GM18951 (cell line): ENCODE data around the gene CPNE6.
"Not testable (repeated sequence)": the region's sequence is repeated elsewhere in the genome, so short reads cannot be mapped to it uniquely, and the experiment has no call there.

Experiments used
- POLR2A ChIP-seq: IDR thresholded peaks from 4 replicates; pipeline ENCODE4 v1.6.1; 2011; ENCODE audit warnings: mild to moderate bottlenecking; ENCODE audit not compliant: insufficient read length, insufficient read depth; ENCODE audit errors: extremely low read depth
- in situ Hi-C: fragments of 300-500 bp; cut with MboI; formaldehyde crosslinking; loops from one replicate; pipeline ENCODE4 v1.12.0; 2022; ENCODE audit warnings: low sequenced_read_pairs, mixed read lengths, inconsistent platforms; ENCODE audit not compliant: unreplicated experiment

Gene CPNE6

DNA sequence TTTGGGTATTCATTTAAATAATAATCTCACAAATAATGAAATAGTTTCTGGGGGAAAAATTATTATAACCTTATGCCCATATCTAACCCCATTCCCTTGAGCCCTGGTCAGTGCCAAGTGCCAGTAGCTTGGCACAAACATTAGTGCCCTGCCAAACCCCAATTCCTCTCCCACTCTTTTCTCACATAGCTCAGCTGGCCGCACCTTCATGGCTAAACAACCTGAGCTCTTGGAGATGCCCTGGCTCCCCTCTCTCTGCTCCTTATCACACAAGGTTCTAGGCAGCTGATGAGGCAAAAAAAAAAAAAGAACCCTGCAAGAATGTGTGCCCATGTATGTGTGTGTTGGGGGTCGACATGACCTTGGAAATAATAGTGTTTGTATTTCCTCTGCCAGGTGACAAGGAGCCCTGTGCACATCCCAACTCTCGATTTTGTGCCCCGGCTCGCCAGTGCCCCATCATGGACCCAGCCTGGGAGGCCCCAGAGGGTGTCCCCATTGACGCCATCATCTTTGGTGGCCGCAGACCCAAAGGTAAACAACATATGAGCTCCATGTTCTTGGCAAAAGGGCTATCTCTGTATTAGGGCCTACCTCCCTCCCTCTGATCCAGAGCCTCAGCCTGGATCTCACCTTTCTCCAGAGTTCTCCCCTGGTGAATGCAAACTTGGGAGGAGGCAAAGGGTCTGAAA lies 31.1 kb downstream of the CPNE6 start:
- in situ Hi-C loops: no loop called here

DNA sequence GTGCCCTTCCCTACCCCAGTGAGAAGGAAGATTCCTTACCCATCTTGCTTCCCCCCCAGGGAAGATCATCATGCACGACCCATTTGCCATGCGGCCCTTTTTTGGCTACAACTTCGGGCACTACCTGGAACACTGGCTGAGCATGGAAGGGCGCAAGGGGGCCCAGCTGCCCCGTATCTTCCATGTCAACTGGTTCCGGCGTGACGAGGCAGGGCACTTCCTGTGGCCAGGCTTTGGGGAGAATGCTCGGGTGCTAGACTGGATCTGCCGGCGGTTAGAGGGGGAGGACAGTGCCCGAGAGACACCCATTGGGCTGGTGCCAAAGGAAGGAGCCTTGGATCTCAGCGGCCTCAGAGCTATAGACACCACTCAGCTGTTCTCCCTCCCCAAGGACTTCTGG lies 32.1 kb downstream of the CPNE6 start:
- TF ChIP-seq POLR2A: no peak
- in situ Hi-C loops: no loop called here

More for the DNA sequence above, 31.1 kb downstream of the CPNE6 start:
- TF ChIP-seq POLR2A: no peak

DNA sequence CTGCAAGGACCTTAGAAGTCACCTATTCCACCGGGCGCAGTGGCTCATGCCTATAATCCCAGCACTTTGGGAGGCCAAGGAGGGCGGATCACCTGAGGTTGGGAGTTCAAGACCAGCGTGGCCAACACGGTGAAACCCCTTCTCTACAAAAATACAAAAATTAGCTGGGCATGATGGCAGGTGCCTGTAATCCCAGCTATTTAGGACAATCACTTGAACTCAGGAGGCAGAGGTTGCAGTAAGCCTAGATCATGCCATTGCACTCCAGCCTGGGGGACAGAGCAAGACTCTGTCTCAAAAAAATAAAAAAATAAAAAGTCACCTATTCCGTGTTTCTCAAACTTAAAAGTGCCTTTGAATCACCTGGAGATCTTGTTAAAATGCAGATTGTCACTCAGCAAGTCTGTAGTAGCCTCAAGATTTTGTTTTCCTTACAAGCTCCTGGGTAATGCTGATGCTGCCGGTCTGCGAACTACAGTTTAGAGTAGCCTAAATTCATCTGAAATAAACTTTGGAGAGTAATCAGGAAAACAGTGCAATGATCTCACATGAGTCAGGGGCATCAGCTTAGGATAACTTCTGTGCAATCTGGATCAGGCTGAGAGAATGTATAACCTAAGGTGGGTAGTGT lies 34.4 kb downstream of the CPNE6 start:
- in situ Hi-C loops: not testable (repeated sequence)

DNA sequence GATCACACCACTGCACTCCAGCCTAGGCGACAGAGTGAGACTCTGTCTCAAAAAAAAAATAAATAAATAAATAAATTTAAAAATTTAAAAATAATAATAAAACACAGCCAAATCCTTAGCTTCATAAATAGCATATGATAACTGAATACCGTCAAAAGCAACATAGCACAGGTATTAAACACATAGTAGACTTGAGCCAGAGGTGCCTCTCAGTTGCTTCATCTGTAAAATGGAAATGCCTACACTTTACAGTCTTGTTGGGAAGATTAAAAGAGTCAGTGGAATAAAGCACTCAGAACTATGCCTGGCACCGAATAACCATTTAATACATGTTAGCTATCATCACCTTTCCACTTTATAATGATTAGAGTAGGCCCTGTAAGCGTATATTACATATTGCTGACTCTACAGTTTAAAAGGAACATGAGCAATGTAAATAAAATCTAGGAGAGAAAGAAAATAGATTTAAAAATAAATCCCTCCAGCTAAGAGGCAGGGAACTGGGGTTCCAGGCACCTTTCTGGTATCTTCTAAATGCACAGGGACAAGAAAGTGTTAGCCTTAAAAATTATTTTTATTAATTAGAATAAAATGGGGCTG lies 35.4 kb downstream of the CPNE6 start:
- TF ChIP-seq POLR2A: no peak
- in situ Hi-C loops: no loop called here

DNA sequence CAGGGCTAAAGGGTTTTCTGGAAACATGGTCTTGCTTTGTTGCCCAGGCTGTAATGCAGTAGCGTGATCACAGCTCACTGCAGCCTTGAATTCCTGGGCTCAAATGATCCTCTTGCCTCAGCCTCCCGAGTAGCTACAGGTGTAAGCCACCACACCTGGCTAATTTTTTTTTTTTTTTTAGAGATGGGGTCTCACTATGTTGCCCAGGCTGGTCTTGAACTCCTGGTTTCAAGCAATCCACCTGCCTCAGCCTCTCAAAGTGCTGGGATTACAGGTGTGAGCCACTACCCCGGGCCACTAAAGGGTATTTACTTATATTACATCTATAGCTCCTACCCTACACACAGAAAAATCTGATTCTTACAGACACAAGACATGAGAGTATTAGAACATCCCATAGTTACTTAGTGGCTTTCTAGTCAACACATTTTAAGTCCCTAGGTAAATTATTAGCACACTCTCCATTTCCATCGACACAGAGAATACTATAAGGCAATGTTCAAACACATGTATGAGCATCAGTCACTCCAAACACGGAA lies 37.0 kb downstream of the CPNE6 start:
- in situ Hi-C loops: no loop called here
- no peak for TF ChIP-seq POLR2A

DNA sequence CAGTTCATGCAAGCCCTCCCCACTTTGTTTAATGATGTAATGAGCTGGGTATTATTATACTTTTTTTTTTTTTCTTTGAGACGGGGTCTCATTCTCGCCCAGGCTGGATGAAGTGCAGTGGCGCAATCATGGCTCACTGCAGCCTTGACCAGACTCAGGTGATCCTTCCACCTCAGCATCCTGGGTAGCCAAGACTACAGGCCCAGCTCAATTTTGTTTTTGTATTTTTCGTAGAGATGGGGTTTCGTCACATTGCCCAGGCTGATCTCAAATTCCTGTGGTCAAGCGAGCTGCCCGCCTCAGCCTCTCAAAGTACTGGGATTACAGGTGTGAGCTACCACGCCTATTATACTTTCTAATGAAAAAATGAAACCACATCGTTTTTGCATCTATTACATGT lies 38.7 kb downstream of the CPNE6 start:
- no peak for TF ChIP-seq POLR2A
- in situ Hi-C loops: no loop called here

DNA sequence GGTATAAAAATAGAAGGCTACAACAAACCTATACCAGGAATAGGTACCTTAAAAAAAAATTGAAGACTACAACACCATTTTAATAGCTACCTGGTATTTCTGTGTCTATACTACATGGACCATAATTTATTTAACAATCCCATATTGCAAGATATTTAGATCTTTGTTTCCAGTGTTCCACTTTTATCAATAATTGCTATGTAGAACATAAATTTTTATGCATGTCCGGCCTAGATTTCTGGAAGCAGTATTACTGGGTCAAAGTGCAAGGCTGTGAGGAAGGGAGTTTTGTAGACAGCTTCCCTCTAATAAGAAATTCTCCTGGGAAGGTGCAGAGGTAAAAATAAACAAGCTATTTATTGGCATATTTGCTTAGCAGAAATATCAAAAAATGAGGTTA lies 39.2 kb downstream of the CPNE6 start:
- TF ChIP-seq POLR2A: no peak
- in situ Hi-C loops: no loop called here

DNA sequence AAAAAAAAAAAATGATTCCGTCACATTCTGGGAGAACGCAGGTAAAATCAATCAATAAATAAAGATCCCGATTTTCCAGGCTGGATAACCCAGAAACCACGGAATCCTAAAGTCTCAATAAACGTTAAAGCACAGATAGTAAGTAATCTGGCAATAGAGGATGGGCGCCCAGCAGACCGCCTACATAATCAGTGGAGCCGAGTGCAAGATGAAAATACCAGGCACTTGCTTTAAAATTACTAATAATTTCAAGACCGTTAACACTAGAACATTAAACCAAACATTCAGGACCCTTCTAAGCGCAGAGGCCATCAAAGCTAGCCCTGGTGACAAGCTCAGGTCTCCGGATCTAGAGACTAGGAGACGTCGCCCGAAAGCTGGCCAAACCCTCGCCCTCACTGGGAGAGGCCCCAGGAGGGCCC lies 42.0 kb downstream of the CPNE6 start:
- TF ChIP-seq POLR2A: no peak
- in situ Hi-C loops: no loop called here

DNA sequence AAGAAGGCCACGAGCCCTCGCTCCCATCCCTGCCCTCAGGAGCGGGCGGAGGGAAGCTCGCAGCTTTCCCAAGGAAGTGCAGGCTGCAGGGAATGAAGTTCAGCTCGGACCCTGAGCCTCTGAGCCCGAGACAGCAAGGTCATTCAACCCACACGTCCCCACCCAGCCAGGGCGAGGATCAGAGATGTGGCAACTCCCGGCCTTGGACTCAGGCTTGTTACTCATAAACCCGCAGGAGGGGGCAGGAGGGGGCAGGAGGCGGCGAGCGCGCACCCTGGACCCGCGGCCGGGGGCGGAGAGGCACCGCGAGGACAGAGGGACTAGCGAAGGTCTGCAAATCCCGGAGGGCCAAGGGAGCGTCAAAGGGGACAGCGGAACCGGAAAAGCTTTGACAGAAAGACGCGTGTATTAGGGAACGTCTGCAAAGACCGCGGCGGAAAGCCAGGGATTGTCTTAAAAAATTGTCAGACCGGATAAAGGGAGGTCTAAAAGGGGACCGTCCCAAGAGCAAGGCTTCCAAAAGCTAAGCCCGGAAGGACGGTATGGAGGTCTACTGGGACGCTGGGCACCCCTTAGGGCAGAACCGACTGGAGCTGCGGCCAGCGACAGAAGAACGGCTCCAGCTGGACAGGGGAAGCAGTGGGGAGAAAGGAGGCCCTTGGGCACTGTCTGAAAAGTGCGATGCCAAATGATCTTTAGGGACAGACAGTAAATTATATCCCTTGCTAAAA lies 42.6 kb downstream of the CPNE6 start:
- in situ Hi-C loops: no loop called here

DNA sequence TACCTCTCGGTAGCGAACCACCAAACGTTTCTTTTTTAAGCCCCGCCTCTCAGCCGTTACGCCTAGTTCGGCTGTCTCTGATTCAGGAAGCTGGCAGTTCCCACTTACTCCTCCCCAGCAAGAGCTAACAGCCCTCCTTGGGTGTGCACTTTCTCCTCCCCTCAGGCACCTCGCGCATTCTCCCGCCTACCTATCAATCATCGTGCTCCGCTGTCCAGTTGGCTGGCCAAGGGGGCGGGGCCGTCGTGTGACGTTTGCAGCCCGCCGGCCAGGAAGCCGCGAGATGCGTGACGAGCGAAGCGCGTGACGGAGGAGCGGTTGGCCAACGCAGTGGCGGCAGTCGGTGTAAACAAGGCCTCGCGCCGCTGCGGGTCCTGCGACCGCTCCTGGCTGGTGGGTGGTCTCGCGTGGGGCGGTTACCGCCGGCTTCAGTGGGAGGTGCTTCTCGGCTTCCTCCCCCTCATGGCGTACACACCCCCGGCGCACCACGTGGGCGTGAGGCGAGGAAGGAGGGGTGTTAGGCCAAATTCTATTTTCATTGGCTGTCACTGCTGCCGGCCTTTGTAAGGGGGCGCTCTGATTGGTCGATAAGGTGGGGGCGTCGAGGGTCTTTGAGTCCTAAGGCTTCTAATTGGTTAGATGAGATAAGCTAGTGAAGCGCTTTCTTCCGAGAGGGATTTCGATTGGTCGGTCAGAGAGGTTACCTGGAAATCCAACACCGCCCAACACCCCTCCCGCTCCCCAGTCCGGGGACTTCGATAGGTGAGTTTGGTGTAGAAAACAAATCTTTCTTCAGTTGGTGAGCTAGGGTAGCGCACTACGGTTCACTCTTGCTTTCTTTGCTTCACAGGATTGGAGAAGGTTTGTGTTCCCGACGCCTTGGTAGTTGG lies 43.4 kb downstream of the CPNE6 start, which contains the start of the genes DCAF11 and NRL:
Gene DCAF11 (plus strand): TSS at position 246 of the 890 bp plus-strand sequence. CDS start 818 bp downstream, outside the sequence.
Gene NRL (minus strand): TSS at position 418 of the 890 bp plus-strand sequence. CDS start 32,101 bp downstream, outside the sequence.
- TF ChIP-seq POLR2A: peak; percentile 55
- in situ Hi-C loops: no loop called here

More for the DNA sequence above, 42.6 kb downstream of the CPNE6 start:
- TF ChIP-seq POLR2A: peak; percentile 73

DNA sequence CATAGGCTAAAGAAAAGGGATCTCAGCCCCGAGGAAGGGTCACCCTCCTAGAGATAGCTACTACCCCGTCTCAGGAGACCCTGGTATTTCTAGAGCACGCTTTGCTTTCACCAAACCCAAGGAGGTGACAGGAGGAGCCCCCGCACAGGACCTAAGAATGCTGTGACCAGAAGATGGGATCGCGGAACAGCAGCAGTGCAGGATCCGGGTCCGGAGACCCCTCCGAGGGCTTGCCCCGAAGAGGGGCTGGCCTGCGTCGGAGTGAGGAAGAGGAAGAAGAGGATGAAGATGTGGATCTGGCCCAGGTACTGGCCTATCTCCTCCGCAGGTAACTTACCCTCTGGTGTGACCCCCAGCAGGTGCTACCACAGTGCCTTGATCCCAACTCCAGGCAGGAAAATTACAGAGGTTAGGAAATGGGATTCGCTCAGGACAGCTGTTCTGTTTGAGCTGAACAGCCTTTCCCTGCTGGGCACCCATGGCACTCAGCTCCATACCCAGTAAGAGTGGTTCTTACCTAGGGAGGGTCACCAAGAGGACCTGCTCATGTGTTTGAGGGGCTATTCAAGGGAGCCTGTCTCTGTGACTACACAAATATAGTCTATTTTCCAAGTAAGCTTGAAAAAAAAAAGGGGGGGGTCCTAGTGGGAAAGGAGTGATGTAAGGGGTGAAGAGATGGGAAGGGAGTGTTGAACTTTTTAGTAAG lies 44.2 kb downstream of the CPNE6 start:
- in situ Hi-C loops: no loop called here
- TF ChIP-seq POLR2A: no peak

DNA sequence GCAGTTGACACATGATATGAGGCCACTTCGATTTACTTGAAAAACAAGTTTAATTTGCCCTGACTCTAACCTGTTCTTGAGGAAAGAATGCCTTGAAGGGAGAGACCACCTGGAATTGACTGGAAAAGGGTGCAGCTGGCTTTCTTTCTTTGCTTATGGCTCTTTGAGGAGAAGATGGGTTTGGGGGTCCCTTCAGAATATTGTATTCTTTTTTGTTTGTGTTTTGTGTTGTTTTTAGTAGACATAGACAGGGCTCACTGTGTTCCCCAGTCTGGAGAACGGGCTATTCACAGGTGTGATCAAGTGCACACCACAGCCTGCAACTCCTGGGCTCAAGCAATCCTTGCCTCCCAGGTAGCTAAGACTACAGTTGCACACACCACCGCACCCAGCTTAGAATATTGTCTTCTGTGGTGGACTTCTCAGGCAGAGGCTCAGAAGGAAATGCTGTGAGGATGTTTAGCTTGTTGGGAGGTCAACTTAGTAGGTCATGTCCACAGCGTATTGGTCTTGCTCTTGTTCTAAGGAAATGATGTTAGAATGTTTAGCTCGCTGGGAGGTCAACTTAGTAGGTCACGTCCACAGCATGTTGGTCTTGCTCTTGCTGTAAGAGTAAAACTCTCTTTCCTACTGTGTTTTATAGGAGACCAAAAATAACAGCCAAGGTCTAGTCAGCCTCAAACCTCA lies 44.9 kb downstream of the CPNE6 start:
- in situ Hi-C loops: no loop called here
- no peak for TF ChIP-seq POLR2A
